Glutamatergic neuron (in vitro differentiated cells): ENCODE results near the gene TBC1D8. TPM values are rescaled to one million over a fixed set of nuclear protein-coding genes. Genes with fewer than 3 reads are reported as not detected.

ENCODE experiments used
- DNase-seq: peaks from one replicate; pipeline ENCODE4 v3.0.0; 2022
- H3K27ac Mint-ChIP-seq: one replicate; pipeline ENCODE4 v1.8.0; 2020; ENCODE audit warnings: mild to moderate bottlenecking, mixed read lengths, inconsistent platforms; ENCODE audit not compliant: unreplicated experiment
- H3K27me3 Mint-ChIP-seq: one replicate; pipeline ENCODE4 v1.8.0; 2020; ENCODE audit warnings: mild to moderate bottlenecking, moderate library complexity, mixed read lengths, inconsistent platforms; ENCODE audit not compliant: unreplicated experiment
- H3K36me3 Mint-ChIP-seq: one replicate; pipeline ENCODE4 v1.8.0; 2020; ENCODE audit warnings: mild to moderate bottlenecking, mixed read lengths, inconsistent platforms; ENCODE audit not compliant: unreplicated experiment
- H3K4me1 Mint-ChIP-seq: one replicate; pipeline ENCODE4 v1.8.0; 2020; ENCODE audit warnings: mild to moderate bottlenecking, low read depth, mixed read lengths, inconsistent platforms; ENCODE audit not compliant: unreplicated experiment
- H3K4me3 Mint-ChIP-seq: one replicate; pipeline ENCODE4 v1.8.0; 2020; ENCODE audit warnings: mild to moderate bottlenecking, mixed read lengths, inconsistent platforms; ENCODE audit not compliant: unreplicated experiment
- H3K9me3 Mint-ChIP-seq: one replicate; pipeline ENCODE4 v1.8.0; 2020; ENCODE audit warnings: mild to moderate bottlenecking, moderate library complexity, mixed read lengths, inconsistent platforms; ENCODE audit not compliant: unreplicated experiment
- long read RNA-seq: library from polyadenylated mRNA; unstranded; transcript quantifications from one replicate; pipeline ENCODE4 v2.0.0, GENCODE V29; 2020; ENCODE audit not compliant: unreplicated experiment
- total RNA-seq: library from RNA; stranded (reverse); fragmentation: NEBNext Ultra II Directional; extraction: Animal tissue kit (Norgen Biotek cat#: 25700); gene quantifications from one replicate; pipeline ENCODE4 v1.2.1, GENCODE V29; 2021; ENCODE audit not compliant: unreplicated experiment
- TF ChIP-seq, protein P1 (sequence below): fragments of 200-600 bp; sonication (generic); IDR thresholded peaks from one replicate; pipeline ENCODE4 v1.5.0; 2021; ENCODE audit not compliant: partially characterized antibody, unreplicated experiment

Gene TBC1D8
- total RNA-seq, result 14.6 TPM
- long read RNA-seq, partial matches to known transcripts, result 2 of 6 reads
- long read RNA-seq, other reads (novel, unspliced or antisense), result 3 of 6 reads

DNA sequence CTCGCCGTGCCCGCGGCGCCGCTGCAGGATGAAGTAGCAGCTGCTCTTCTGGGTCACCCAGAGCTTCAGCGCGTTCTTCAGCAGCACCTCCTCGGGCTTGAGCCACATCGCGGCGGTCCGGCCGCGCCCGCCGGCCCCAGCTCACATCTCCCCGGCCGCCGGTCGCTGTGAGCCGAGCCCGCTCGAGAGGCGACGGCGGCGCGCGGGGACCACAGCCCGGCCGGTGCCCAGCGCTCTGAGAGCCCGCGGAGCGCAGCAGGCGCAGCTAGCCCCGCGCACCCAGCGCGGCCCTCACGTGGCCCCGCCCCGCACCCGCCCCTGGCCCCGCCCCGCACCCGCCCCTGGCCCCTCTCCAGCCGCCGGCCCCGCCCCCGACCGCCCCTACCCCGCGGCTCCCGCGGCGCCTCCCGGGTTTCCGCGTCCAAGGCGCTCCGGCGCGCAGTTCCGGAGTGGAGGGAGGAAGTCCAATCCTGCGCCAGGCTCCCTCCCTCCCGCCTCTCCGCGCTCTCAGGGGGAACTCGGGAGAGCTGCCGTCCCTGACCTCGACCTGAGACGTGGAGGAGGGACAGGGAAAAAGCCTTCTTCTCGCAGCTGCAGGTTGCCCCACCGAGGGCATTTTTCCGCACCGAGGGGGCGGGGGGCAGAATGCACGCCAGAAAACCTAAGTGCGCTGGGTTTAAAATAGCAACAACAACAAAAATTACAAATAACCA lies at the start of gene TBC1D8:
Gene TBC1D8 (minus strand): TSS at position 237 of the 713 bp plus-strand sequence. CDS start 129 bp downstream, at position 108.
- TF ChIP-seq, protein P1, sequence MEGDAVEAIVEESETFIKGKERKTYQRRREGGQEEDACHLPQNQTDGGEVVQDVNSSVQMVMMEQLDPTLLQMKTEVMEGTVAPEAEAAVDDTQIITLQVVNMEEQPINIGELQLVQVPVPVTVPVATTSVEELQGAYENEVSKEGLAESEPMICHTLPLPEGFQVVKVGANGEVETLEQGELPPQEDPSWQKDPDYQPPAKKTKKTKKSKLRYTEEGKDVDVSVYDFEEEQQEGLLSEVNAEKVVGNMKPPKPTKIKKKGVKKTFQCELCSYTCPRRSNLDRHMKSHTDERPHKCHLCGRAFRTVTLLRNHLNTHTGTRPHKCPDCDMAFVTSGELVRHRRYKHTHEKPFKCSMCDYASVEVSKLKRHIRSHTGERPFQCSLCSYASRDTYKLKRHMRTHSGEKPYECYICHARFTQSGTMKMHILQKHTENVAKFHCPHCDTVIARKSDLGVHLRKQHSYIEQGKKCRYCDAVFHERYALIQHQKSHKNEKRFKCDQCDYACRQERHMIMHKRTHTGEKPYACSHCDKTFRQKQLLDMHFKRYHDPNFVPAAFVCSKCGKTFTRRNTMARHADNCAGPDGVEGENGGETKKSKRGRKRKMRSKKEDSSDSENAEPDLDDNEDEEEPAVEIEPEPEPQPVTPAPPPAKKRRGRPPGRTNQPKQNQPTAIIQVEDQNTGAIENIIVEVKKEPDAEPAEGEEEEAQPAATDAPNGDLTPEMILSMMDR, result no peak
- peaks cover 38% of the 10 kb centered on the region for H3K4me1 Mint-ChIP-seq
- no peaks in the 10 kb centered on the region for H3K36me3 Mint-ChIP-seq
- peak; percentile 95 for DNase-seq
- H3K27ac Mint-ChIP-seq, result peak within 1 kb of the TSS; percentile 70
- peaks cover 6% of the 10 kb centered on the region for H3K9me3 Mint-ChIP-seq
- peak within 1 kb of the TSS; percentile 87 for H3K4me3 Mint-ChIP-seq
- peaks cover 4% of the 10 kb centered on the region for H3K27me3 Mint-ChIP-seq

DNA sequence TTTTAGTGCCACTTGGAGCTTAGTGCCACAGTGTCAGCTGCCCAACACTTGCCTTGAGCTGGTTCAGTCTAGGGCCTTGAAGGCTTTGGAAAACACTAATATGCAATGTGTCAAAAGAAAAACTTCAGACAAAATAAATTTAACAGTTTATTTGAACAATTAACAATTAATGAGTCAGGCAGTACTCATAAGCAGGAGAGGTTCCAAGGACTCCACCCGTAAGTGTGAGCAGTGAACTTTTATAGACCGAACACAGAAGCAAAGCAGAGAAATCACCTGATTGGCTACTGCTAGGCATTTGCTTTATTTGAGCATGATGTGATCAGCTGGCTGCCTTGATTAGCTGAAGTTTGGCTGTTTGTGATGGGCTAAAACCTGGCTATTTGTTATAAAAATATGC lies 49.5 kb upstream of the TBC1D8 start:
- Mint-ChIP-seq H3K36me3 (no peaks in the 10 kb centered on the region), H3K27ac (no peak overlapping the region), H3K9me3 (no peaks in the 10 kb centered on the region), H3K27me3 (peaks cover 4% of the 10 kb centered on the region), H3K4me1 (no peaks in the 10 kb centered on the region), H3K4me3 (no peak overlapping the region)
- no peak for DNase-seq
- TF ChIP-seq, protein P1, result no peak

DNA sequence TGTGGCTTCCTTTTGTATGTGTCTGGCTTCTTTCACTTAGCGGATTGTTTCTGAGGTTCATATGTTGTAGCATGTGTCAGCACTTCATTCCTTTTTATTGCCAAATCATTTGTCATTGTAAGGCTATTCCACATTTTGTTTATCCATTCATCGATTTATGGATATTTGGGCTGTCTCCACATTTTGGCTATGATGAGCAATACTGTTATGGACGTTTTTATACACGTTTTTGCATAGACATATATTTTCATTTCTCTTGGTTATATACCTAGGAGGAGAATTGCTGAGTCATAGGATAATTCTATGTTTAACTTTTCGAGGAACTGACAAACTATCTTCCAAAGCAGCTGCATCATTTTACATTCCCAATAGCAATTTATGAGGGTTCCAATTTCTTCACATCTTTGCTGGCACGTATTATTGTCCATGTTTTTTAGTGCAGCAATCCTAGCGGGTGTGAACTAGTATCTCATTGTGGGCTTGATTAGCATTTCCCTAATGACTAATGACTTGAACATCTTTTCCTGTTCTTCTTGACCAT lies 48.1 kb upstream of the TBC1D8 start:
- no peaks in the 10 kb centered on the region for H3K4me1 Mint-ChIP-seq
- no peak for DNase-seq
- no peaks in the 10 kb centered on the region for H3K36me3 Mint-ChIP-seq
- no peaks in the 10 kb centered on the region for H3K9me3 Mint-ChIP-seq
- no peak overlapping the region for H3K4me3 Mint-ChIP-seq
- no peak overlapping the region for H3K27ac Mint-ChIP-seq
- H3K27me3 Mint-ChIP-seq, result peaks cover 4% of the 10 kb centered on the region
- TF ChIP-seq, protein P1, result no peak

DNA sequence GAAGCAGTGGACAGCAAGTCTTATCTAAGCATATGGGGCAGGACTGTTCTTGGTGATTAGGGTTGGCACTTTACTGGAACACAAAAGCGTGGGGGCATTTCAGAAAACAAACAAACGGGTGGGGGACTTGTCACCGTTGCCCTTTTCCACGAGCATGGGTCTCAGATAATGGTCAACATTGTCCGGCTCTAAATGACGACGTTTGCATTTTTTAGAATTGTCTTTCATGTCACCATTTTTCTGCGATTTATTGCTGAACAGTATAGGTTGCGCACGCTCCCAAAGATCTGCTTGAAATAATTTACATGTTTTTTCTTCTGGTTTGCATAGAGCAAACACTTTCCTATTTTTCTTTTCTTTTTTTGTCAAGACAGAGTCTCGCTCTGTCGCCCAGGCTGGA lies 46.6 kb upstream of the TBC1D8 start:
- no peak overlapping the region for H3K27ac Mint-ChIP-seq
- peaks cover 1% of the 10 kb centered on the region for H3K9me3 Mint-ChIP-seq
- peaks cover 2% of the 10 kb centered on the region for H3K4me1 Mint-ChIP-seq
- no peaks in the 10 kb centered on the region for H3K36me3 Mint-ChIP-seq
- TF ChIP-seq, protein P1, result no peak
- H3K27me3 Mint-ChIP-seq, result peaks cover 1% of the 10 kb centered on the region
- DNase-seq, result no peak
- no peak overlapping the region for H3K4me3 Mint-ChIP-seq

DNA sequence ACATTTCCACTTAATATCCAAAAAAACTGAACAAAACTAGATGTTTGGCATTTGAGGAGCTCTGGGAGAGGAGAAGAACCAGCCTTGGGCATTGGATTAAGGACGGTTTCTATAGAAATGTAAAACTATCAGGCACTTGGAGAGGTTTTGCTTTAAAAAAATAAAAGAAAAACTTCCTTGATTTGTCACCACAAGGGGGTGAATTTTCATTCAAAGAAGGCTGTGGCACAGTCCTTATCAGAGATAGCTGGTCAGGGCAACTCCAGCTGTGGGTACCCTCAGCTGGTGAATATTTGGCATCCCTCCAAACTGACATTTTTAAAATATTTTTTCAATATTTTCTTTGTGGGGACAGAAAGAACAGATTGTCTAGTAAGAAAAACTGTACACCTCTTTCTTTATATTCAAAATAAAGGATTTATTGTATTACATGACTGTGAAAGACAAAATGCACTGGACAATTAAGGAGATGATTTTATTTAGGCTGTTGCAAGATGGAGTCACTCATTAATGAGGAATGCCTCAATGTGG lies 46.1 kb upstream of the TBC1D8 start:
- TF ChIP-seq, protein P1, result no peak
- H3K27me3 Mint-ChIP-seq, result peaks cover 1% of the 10 kb centered on the region
- peaks cover 1% of the 10 kb centered on the region for H3K9me3 Mint-ChIP-seq
- no peak overlapping the region for H3K4me3 Mint-ChIP-seq
- H3K4me1 Mint-ChIP-seq, result peaks cover 2% of the 10 kb centered on the region
- no peak overlapping the region for H3K27ac Mint-ChIP-seq
- DNase-seq, result no peak
- no peaks in the 10 kb centered on the region for H3K36me3 Mint-ChIP-seq
